ENCODE results near the gene MAP7D2.

Gene MAP7D2

DNA sequence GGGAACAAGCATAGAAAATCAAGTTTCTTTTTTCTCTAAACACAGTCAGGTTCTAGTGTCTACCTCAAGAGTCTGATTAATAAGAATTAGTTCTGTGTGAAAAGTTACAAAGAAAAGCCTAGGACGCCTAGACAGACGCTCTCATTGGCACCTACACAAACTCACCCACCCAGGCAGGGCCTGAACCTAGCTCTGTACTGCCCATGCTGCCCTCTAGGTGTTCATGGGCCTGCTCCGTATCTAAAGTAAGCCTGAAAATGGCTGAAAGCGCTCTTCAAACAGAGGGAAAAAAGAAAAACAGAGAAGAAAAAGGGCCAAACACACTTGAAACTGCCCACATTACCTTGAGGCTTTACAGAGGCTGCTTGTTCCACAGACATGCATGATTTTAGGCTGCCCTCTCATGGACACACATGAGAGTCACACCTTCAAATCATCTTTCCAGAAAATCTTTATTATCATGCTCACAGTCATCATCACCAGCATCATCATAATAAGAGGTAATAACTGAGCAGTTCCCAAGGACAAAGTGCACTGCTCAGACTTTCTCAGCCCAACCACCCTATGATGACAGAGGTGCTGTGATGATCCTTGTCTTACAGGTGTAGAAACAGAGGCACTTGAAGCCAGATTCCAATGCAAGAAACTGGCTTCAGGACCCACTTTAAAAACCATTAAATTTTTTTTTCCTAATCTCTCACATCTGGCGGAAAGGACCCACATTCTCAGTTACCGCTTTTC is 49.6 kb downstream of the MAP7D2 start:
- Histone ChIP-seq H3K36me3 (ENCODE audit: control insufficient read depth in 2 of 2, insufficient read depth in 2 of 2, low read length in 2 of 2) (no peaks in the 10 kb centered on the region), H3K4me1 (ENCODE audit: control insufficient read depth, insufficient read depth, low read length) (no peaks in the 10 kb centered on the region), H3K27ac (ENCODE audit: low read length) (no peak overlapping the region), H3K9ac (ENCODE audit: low read length in 2 of 2) (no peak overlapping the region), H3K27me3 (ENCODE audit: control insufficient read depth in 1 of 2, insufficient read depth in 2 of 2, low read length in 2 of 2) (peaks cover 0 to 24% of the 10 kb centered on the region in 2 donors), H3K9me3 (ENCODE audit: control insufficient read depth in 2 of 2, low read length in 2 of 2) (no peaks in the 10 kb centered on the region), H3K4me3 (ENCODE audit: low read length in 2 of 2) (no peak overlapping the region)

- Histone ChIP-seq H3K4me1 (ENCODE audit: control insufficient read depth, insufficient read depth, low read length) (no peaks in the 10 kb centered on the region), H3K36me3 (ENCODE audit: control insufficient read depth in 2 of 2, insufficient read depth in 2 of 2, low read length in 2 of 2) (no peaks in the 10 kb centered on the region), H3K9me3 (ENCODE audit: control insufficient read depth in 2 of 2, low read length in 2 of 2) (no peaks in the 10 kb centered on the region)
Observed at GRCh38 chrX:20063716-20064351, 52.9 kb downstream of the MAP7D2 start.

GRCh38 chrX:20063153-20063552 is 53.6 kb downstream of the MAP7D2 start:
- Histone ChIP-seq H3K36me3 (ENCODE audit: control insufficient read depth in 2 of 2, insufficient read depth in 2 of 2, low read length in 2 of 2) (no peaks in the 10 kb centered on the region), H3K27me3 (ENCODE audit: control insufficient read depth in 1 of 2, insufficient read depth in 2 of 2, low read length in 2 of 2) (peaks cover 0 to 22% of the 10 kb centered on the region in 2 donors), H3K27ac (ENCODE audit: low read length) (no peak overlapping the region), H3K4me1 (ENCODE audit: control insufficient read depth, insufficient read depth, low read length) (no peaks in the 10 kb centered on the region), H3K9me3 (ENCODE audit: control insufficient read depth in 2 of 2, low read length in 2 of 2) (no peaks in the 10 kb centered on the region), H3K4me3 (ENCODE audit: low read length in 2 of 2) (no peak overlapping the region), H3K9ac (ENCODE audit: low read length in 2 of 2) (no peak overlapping the region)

More at GRCh38 chrX:20063716-20064351, 52.9 kb downstream of the MAP7D2 start:
- Histone ChIP-seq H3K27ac (ENCODE audit: low read length) (no peak overlapping the region), H3K9ac (ENCODE audit: low read length in 2 of 2) (no peak overlapping the region), H3K27me3 (ENCODE audit: control insufficient read depth in 1 of 2, insufficient read depth in 2 of 2, low read length in 2 of 2) (peaks cover 0 to 20% of the 10 kb centered on the region in 2 donors), H3K4me3 (ENCODE audit: low read length in 2 of 2) (no peak overlapping the region)

DNA sequence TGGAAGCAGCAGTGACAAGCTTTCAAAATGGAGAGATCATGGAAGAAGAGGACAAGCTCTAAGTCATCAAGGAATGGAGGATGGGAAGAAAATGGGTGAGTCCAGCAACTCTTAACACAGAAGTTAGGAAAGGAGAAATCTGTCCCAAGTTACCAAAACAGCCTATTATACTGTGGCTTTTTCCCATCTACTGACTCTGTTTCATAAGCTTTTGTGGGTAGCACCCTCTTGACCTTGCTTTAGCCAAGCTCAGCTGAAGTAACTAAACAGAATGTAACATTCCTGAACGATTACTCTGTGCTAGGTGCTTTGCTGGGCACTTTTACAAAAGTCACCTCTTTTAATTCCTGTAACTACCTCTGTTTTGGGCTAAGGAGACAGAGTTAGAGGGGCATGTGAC is 54.9 kb downstream of the MAP7D2 start:
- Histone ChIP-seq H3K9ac (ENCODE audit: low read length in 2 of 2) (no peak overlapping the region), H3K9me3 (ENCODE audit: control insufficient read depth in 2 of 2, low read length in 2 of 2) (no peaks in the 10 kb centered on the region), H3K27me3 (ENCODE audit: control insufficient read depth in 1 of 2, insufficient read depth in 2 of 2, low read length in 2 of 2) (peaks cover 0 to 23% of the 10 kb centered on the region in 2 donors)

DNA sequence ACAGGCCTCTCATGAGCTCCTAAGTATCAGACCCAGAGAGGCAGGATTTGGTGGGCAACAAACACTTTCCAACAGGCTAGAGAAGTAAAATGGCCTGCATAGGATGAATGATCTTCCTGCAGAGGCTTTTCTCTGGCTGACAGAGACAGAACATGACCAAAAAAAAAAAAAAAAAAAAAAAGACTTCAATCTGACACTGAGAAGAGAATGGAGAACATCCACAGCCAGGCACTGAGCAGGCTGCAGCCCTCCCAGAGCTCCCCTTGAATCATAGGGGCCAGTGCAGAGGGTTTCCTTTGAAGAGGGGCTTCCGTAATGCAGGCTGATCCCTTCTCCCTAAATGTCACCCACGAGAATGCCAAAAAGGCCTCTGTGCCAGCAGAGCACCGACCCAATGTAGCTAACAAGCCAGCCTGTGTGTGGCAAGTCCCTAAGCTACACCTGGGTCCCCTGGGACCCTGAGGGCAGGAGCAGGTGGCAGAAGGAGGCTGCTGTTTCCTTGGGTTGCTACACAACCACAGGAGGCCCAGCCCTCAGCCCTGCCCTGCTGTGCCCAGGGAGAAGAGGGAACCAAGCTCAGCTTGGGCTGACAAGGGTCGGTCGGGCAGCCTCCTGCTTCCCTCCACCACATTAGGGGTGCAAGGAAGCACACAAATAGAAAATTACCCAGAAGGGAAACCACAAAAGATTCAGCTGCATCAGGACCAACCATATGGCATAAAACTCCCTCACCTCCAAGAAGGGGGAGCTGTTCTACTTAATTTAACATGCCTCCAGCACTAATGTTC is 55.6 kb downstream of the MAP7D2 start:
- Histone ChIP-seq H3K9me3 (ENCODE audit: control insufficient read depth in 2 of 2, low read length in 2 of 2) (no peaks in the 10 kb centered on the region), H3K4me1 (ENCODE audit: control insufficient read depth, insufficient read depth, low read length) (no peaks in the 10 kb centered on the region), H3K27me3 (ENCODE audit: control insufficient read depth in 1 of 2, insufficient read depth in 2 of 2, low read length in 2 of 2) (peaks cover 0 to 26% of the 10 kb centered on the region in 2 donors), H3K4me3 (ENCODE audit: low read length in 2 of 2) (no peak overlapping the region), H3K27ac (ENCODE audit: low read length) (no peak overlapping the region), H3K9ac (ENCODE audit: low read length in 2 of 2) (no peak overlapping the region), H3K36me3 (ENCODE audit: control insufficient read depth in 2 of 2, insufficient read depth in 2 of 2, low read length in 2 of 2) (no peaks in the 10 kb centered on the region)

More for the DNA sequence above, 54.9 kb downstream of the MAP7D2 start:
- Histone ChIP-seq H3K27ac (ENCODE audit: low read length) (no peak overlapping the region), H3K36me3 (ENCODE audit: control insufficient read depth in 2 of 2, insufficient read depth in 2 of 2, low read length in 2 of 2) (no peaks in the 10 kb centered on the region), H3K4me3 (ENCODE audit: low read length in 2 of 2) (no peak overlapping the region), H3K4me1 (ENCODE audit: control insufficient read depth, insufficient read depth, low read length) (no peaks in the 10 kb centered on the region)

GRCh38 chrX:20059467-20060128 is 57.1 kb downstream of the MAP7D2 start:
- Histone ChIP-seq H3K4me3 (ENCODE audit: low read length in 2 of 2) (no peak overlapping the region), H3K36me3 (ENCODE audit: control insufficient read depth in 2 of 2, insufficient read depth in 2 of 2, low read length in 2 of 2) (no peaks in the 10 kb centered on the region), H3K27me3 (ENCODE audit: control insufficient read depth in 1 of 2, insufficient read depth in 2 of 2, low read length in 2 of 2) (peaks cover 0 to 22% of the 10 kb centered on the region in 2 donors), H3K27ac (ENCODE audit: low read length) (no peak overlapping the region), H3K9ac (ENCODE audit: low read length in 2 of 2) (no peak overlapping the region), H3K4me1 (ENCODE audit: control insufficient read depth, insufficient read depth, low read length) (no peaks in the 10 kb centered on the region), H3K9me3 (ENCODE audit: control insufficient read depth in 2 of 2, low read length in 2 of 2) (no peaks in the 10 kb centered on the region)

DNA sequence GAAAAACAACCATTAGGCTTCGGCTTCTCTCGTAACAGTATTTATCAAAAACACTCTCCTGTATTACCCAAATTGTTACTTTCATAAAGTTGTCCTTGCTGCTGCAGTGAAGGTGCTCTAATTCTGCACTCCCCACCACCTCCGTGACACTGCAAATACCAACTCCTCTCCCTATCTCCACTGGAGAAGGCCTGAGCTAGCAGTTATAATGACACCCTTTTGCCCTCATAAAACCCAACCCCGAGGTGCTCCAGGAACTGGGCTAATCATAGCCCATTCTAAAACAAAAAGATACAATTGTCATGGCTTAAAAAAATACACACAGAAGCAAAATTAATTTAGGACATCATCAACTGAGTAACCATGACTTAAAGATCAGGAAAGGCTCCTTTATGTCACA is 59.2 kb downstream of the MAP7D2 start:
- Histone ChIP-seq H3K36me3 (ENCODE audit: control insufficient read depth in 2 of 2, insufficient read depth in 2 of 2, low read length in 2 of 2) (no peaks in the 10 kb centered on the region), H3K4me3 (ENCODE audit: low read length in 2 of 2) (no peak overlapping the region), H3K27me3 (ENCODE audit: control insufficient read depth in 1 of 2, insufficient read depth in 2 of 2, low read length in 2 of 2) (peaks cover 0 to 12% of the 10 kb centered on the region in 2 donors), H3K9me3 (ENCODE audit: control insufficient read depth in 2 of 2, low read length in 2 of 2) (no peaks in the 10 kb centered on the region), H3K27ac (ENCODE audit: low read length) (no peak overlapping the region), H3K4me1 (ENCODE audit: control insufficient read depth, insufficient read depth, low read length) (no peaks in the 10 kb centered on the region), H3K9ac (ENCODE audit: low read length in 2 of 2) (no peak overlapping the region)

DNA sequence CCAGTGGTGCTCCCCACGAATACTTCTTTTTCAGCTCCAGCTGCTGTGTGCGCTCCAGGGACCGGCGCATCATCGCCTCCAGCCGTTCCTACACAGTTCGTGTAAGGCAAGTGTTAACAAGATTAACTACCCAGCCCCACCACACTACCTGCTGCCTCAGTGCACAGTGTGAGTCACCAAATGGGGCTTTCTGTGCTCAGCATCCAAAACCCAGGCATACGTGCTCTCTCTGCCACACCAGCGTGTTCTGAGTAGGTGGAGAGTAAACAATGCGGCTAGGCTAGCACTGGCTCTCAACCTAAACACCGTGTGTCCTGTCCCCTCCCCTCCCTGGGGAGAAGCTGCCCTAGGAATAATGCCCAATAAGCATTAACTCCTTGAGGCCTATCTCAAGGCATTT is 60.0 kb downstream of the MAP7D2 start:
- Histone ChIP-seq H3K27ac (ENCODE audit: low read length) (no peak overlapping the region), H3K9ac (ENCODE audit: low read length in 2 of 2) (no peak overlapping the region), H3K4me3 (ENCODE audit: low read length in 2 of 2) (no peak overlapping the region), H3K36me3 (ENCODE audit: control insufficient read depth in 2 of 2, insufficient read depth in 2 of 2, low read length in 2 of 2) (no peaks in the 10 kb centered on the region), H3K4me1 (ENCODE audit: control insufficient read depth, insufficient read depth, low read length) (no peaks in the 10 kb centered on the region), H3K9me3 (ENCODE audit: control insufficient read depth in 2 of 2, low read length in 2 of 2) (no peaks in the 10 kb centered on the region), H3K27me3 (ENCODE audit: control insufficient read depth in 1 of 2, insufficient read depth in 2 of 2, low read length in 2 of 2) (peaks cover 0 to 9% of the 10 kb centered on the region in 2 donors)

GRCh38 chrX:20053537-20053936 is 63.2 kb downstream of the MAP7D2 start:
- Histone ChIP-seq H3K4me3 (ENCODE audit: low read length in 2 of 2) (no peak overlapping the region), H3K36me3 (ENCODE audit: control insufficient read depth in 2 of 2, insufficient read depth in 2 of 2, low read length in 2 of 2) (no peaks in the 10 kb centered on the region), H3K4me1 (ENCODE audit: control insufficient read depth, insufficient read depth, low read length) (no peaks in the 10 kb centered on the region), H3K27me3 (ENCODE audit: control insufficient read depth in 1 of 2, insufficient read depth in 2 of 2, low read length in 2 of 2) (peaks cover 0 to 7% of the 10 kb centered on the region in 2 donors), H3K9ac (ENCODE audit: low read length in 2 of 2) (no peak overlapping the region), H3K9me3 (ENCODE audit: control insufficient read depth in 2 of 2, low read length in 2 of 2) (no peaks in the 10 kb centered on the region), H3K27ac (ENCODE audit: low read length) (no peak overlapping the region)

DNA sequence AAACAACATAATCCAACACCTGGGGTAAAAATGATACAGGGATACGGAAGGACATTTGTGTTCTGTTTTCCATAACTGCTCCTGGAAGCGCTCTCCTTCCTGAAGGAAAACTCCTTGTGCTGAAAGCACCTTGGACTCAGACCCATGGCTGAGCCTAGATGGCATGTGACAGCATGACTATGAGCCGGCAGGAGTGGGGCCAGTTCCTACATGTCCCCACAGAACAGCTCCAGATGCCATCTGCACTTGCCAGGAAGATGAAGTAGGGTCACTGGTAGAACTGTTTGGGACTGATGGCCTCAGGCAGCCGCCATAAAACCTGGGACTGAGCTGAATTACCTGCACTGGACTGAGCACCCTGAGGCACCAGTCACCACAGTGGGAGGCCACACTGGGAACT is 69.8 kb downstream of the MAP7D2 start:
- Histone ChIP-seq H3K9me3 (ENCODE audit: control insufficient read depth in 2 of 2, low read length in 2 of 2) (no peaks in the 10 kb centered on the region), H3K36me3 (ENCODE audit: control insufficient read depth in 2 of 2, insufficient read depth in 2 of 2, low read length in 2 of 2) (no peaks in the 10 kb centered on the region), H3K4me1 (ENCODE audit: control insufficient read depth, insufficient read depth, low read length) (no peaks in the 10 kb centered on the region), H3K27ac (ENCODE audit: low read length) (no peak overlapping the region), H3K27me3 (ENCODE audit: control insufficient read depth in 1 of 2, insufficient read depth in 2 of 2, low read length in 2 of 2) (peaks cover 0 to 4% of the 10 kb centered on the region in 2 donors), H3K4me3 (ENCODE audit: low read length in 2 of 2) (no peak overlapping the region), H3K9ac (ENCODE audit: low read length in 2 of 2) (no peak overlapping the region)

Measured in stomach smooth muscle (tissue), 2 donors.